ENCODE results near the gene TRPM2.

DNA sequence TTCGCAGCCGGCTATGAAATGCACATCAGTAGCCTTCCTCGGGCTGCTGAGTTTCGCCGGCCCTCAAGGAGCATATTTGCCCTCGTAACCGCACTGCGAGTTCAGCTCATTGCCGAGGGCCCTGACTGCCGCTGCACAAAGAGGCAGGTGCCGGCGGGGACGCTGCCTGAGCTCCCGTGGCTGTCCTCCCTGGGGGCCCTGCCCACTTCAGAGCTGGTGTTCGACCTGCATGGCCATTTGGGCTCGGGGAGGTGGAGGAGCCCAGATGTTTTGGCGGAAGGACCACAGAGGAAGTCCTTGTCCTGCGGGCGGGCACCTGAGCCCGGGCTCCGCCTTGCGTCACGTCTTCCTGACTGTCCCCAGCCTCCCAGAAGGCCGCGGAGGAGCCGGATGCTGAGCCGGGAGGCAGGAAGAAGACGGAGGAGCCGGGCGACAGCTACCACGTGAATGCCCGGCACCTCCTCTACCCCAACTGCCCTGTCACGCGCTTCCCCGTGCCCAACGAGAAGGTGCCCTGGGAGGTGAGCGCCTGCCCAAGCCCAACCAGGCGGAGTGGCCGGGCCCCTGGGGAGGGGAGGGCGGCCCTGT is 72.0 kb downstream of the TRPM2 start:
- TF ChIP-seq, protein P1, sequence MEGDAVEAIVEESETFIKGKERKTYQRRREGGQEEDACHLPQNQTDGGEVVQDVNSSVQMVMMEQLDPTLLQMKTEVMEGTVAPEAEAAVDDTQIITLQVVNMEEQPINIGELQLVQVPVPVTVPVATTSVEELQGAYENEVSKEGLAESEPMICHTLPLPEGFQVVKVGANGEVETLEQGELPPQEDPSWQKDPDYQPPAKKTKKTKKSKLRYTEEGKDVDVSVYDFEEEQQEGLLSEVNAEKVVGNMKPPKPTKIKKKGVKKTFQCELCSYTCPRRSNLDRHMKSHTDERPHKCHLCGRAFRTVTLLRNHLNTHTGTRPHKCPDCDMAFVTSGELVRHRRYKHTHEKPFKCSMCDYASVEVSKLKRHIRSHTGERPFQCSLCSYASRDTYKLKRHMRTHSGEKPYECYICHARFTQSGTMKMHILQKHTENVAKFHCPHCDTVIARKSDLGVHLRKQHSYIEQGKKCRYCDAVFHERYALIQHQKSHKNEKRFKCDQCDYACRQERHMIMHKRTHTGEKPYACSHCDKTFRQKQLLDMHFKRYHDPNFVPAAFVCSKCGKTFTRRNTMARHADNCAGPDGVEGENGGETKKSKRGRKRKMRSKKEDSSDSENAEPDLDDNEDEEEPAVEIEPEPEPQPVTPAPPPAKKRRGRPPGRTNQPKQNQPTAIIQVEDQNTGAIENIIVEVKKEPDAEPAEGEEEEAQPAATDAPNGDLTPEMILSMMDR (IDR thresholded peaks at IDR 0.05; ENCODE audit: extremely low read depth in 1 of 2, insufficient read depth in 1 of 2, low read depth in 1 of 2, low read length in 2 of 2): no peak
- no peak for TF ChIP-seq POLR2AphosphoS5 (IDR thresholded peaks at IDR 0.05; ENCODE audit: insufficient read depth, low read depth, low read length)
- no peak for TF ChIP-seq POLR2A (IDR thresholded peaks at IDR 0.05; ENCODE audit: low read depth, low read length)
- no peak for TF ChIP-seq GATA2 (IDR thresholded peaks at IDR 0.05; ENCODE audit: insufficient read depth, insufficient read length, low read depth, low read length)
- TF ChIP-seq EZH2 (IDR thresholded peaks at IDR 0.05; ENCODE audit: borderline replicate concordance, low read depth, low read length, severe bottlenecking): no peak

All from endothelial cell of umbilical vein (primary cell).